Prostate gland (tissue), 2 donors: ENCODE measurements around the gene PPARA. TPM values are rescaled to one million over a fixed set of nuclear protein-coding genes. Genes with fewer than 3 reads are reported as not detected.
A peak's percentile ranks its signal among the peaks of the same experiment; 100 is the strongest.
"Not testable (repeated sequence)": the region's sequence is repeated elsewhere in the genome, so short reads cannot be mapped to it uniquely, and the experiment has no call there.

Source experiments
- DNase-seq: peaks from one replicate; pipeline ENCODE4 v3.0.0-alpha.2; 2019; ENCODE audit warnings: low spot score
- H3K27ac ChIP-seq, 2 donors: fragments of 200-600 bp; sonication (generic); 2 replicates each; pipeline ENCODE4 v1.5.1; 2017 to 2019
- H3K27me3 ChIP-seq: fragments of 200-600 bp; sonication (generic); replicated peaks from 2 replicates; pipeline ENCODE4 v1.5.1; 2019; ENCODE audit not compliant: insufficient read depth
- H3K36me3 ChIP-seq, 2 donors: fragments of 200-600 bp; sonication (generic); 1 replicate in 1 of 2; 2 replicates in 1 of 2; pipeline versions ENCODE4 v1.5.1 to v1.8.1; 2017 to 2019
- H3K4me1 ChIP-seq: fragments of 200-600 bp; sonication (generic); replicated peaks from 2 replicates; pipeline ENCODE4 v1.5.1; 2019
- H3K4me3 ChIP-seq, 2 donors: fragments of 200-600 bp; sonication (generic); 2 replicates each; pipeline ENCODE4 v1.5.1; 2017 to 2019
- H3K9me3 ChIP-seq: fragments of 200-600 bp; sonication (generic); 2 replicates; pipeline ENCODE4 v1.5.1; 2017
- POLR2A ChIP-seq: fragments of 450-650 bp; IDR thresholded peaks from one replicate; pipeline ENCODE4 v1.6.1; 2016; ENCODE audit warnings: antibody characterized with exemption, mild to moderate bottlenecking
- POLR2AphosphoS5 ChIP-seq: sonication (generic); formaldehyde crosslinking; IDR thresholded peaks from one replicate; pipeline ENCODE4 v1.6.1; 2017; ENCODE audit warnings: antibody characterized with exemption
- WGBS: methylation state at CpG from one replicate; pipeline ENCODE4 v1.1.5; 2018; 5-methylcytosine and 5-hydroxymethylcytosine counted together
- intact Hi-C: fragments of 100-400 bp; cut with DNase I; formaldehyde crosslinking; loops from one replicate; pipeline ENCODE4 v1.14.2; 2022
- total RNA-seq, 2 donors: library from RNA; depleted of rRNA; stranded (reverse); fragments of >200 nt; gene quantifications; one replicate each; pipeline ENCODE4 v1.1.0, GENCODE V29; 2016
- TF ChIP-seq, protein P1 (sequence below), 4 experiments: fragments of 200-600 bp in 2 of 4; fragments of 450-650 bp in 2 of 4; sonication (generic) in 2 of 4; IDR thresholded peaks; 1 replicate in 3 of 4; 2 replicates in 1 of 4; pipeline ENCODE4 v1.5.1; 2016 to 2019; ENCODE audit warnings: antibody characterized with exemption in 4 of 4, mild to moderate bottlenecking in 2 of 4, moderate library complexity in 2 of 4

Gene PPARA
- total RNA-seq, 2 donors from 2014 or later = 21.2 to 27.3 TPM

DNA sequence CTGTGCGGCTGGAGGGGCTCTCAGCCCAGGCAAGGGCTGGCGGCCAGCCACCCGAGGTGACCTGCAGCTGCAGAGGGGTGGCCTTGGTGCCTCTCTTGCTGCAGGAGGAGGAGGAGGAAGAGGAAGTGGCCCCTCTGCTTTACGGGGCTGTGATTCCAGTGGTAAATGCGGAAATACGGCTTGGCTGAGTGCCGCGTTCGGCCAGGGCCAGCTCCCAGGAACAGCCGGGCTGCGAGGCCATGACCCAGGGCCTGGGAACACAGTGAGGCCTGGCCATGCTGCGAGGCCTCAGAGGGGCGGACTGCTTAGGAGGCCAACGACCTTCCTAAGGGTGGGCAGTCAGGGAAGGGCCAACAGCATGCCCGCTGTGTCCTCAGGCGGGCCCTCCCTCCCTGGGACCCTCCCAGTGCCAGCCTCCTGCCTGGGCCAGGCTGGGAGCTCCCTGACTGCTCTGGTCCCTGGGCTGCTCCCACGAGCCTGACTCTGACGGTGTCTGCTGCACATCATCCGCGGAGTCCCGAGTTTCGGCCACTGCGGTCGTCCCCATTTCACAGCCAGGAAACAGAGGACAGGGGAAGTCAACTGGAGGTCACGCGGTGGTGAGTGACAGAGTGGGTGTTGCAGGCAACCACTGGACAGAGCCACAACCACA is 20.8 kb upstream of the PPARA start:
- Histone ChIP-seq H3K27ac (peak overlapping the region in 1 of 2 donors; percentile 44), H3K9me3 (no peaks in the 10 kb centered on the region), H3K4me1 (no peaks in the 10 kb centered on the region), H3K27me3 (no peaks in the 10 kb centered on the region), H3K36me3 (no peaks in the 10 kb centered on the region), H3K4me3 (no peak overlapping the region)
- WGBS = 71% methylated on average over 26 of the region's 26 CpGs
- intact Hi-C loops = no loop called here
- DNase-seq = no peak
- TF ChIP-seq POLR2AphosphoS5 (no peak), POLR2A (no peak)
- TF ChIP-seq, protein P1, sequence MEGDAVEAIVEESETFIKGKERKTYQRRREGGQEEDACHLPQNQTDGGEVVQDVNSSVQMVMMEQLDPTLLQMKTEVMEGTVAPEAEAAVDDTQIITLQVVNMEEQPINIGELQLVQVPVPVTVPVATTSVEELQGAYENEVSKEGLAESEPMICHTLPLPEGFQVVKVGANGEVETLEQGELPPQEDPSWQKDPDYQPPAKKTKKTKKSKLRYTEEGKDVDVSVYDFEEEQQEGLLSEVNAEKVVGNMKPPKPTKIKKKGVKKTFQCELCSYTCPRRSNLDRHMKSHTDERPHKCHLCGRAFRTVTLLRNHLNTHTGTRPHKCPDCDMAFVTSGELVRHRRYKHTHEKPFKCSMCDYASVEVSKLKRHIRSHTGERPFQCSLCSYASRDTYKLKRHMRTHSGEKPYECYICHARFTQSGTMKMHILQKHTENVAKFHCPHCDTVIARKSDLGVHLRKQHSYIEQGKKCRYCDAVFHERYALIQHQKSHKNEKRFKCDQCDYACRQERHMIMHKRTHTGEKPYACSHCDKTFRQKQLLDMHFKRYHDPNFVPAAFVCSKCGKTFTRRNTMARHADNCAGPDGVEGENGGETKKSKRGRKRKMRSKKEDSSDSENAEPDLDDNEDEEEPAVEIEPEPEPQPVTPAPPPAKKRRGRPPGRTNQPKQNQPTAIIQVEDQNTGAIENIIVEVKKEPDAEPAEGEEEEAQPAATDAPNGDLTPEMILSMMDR (IDR thresholded peaks at IDR 0.05) = no peak

DNA sequence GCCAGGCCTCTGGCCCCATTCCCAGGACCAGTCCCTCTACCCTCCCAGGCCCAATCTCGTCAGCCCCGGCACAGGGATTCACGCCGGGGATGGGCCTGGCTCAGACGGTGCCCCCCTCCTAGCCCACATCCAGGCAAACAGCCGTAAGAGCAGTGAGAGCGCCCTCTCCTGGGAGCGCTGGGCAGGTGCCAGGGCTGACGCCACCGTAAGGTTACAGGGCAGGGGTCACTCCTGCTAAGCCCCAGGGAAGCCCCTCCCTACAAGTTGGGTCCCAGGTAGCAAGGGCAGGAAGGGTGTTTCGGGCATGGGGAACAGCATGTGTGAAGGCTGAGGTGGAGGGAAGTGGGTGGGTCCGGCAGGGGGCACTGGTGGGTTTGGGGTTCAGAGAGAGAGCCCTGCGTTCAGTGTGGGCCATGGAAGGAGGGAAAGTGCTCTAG is 19.2 kb upstream of the PPARA start:
- 74% methylated on average over 13 of the region's 13 CpGs for WGBS
- H3K27ac ChIP-seq = no peak overlapping the region

DNA sequence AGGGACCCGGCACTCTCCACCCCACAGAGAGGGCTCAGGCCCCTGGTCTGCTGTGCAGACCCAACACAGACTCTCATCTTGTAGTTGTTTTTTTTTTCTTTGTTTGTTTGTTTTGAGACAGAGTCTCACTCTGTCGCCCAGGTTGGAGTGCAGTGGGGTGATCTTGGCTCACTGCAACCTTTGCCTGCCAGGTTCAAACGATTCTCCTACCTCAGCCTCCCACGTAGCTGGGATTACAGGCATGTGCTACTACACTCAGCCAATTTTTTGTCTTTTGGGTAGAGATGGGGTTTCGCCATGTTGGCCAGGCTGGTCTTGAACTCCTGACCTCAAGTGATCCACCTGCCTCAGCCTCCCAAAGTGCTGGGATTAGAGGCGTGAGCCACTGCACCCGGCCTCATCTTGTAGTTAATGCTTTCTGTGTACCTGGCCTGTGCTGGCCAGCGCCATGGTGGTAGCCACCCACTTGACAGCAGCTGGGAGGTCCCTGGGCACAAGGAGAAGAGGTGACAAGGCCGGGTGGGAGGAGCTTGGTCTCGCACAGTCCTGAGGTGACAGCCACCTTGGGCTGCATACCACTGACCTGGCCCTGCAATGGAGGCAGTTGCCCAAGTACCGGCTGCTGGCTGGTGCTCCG is 18.0 kb upstream of the PPARA start:
- WGBS = 89% methylated on average over 12 of the region's 12 CpGs
- H3K4me3 ChIP-seq, H3K4me1 ChIP-seq, H3K27ac ChIP-seq, H3K9me3 ChIP-seq, H3K27me3 ChIP-seq, H3K36me3 ChIP-seq, intact Hi-C loops, DNase-seq: not testable (repeated sequence)

More for the DNA sequence above, 19.2 kb upstream of the PPARA start:
- intact Hi-C loops = no loop called here
- H3K4me3 ChIP-seq = no peak overlapping the region
- no peaks in the 10 kb centered on the region for H3K27me3 ChIP-seq
- no peaks in the 10 kb centered on the region for H3K36me3 ChIP-seq
- no peaks in the 10 kb centered on the region for H3K4me1 ChIP-seq
- TF ChIP-seq, protein P1 (IDR thresholded peaks at IDR 0.05) = no peak
- no peak for TF ChIP-seq POLR2AphosphoS5
- TF ChIP-seq POLR2A = no peak
- DNase-seq = no peak
- no peaks in the 10 kb centered on the region for H3K9me3 ChIP-seq

DNA sequence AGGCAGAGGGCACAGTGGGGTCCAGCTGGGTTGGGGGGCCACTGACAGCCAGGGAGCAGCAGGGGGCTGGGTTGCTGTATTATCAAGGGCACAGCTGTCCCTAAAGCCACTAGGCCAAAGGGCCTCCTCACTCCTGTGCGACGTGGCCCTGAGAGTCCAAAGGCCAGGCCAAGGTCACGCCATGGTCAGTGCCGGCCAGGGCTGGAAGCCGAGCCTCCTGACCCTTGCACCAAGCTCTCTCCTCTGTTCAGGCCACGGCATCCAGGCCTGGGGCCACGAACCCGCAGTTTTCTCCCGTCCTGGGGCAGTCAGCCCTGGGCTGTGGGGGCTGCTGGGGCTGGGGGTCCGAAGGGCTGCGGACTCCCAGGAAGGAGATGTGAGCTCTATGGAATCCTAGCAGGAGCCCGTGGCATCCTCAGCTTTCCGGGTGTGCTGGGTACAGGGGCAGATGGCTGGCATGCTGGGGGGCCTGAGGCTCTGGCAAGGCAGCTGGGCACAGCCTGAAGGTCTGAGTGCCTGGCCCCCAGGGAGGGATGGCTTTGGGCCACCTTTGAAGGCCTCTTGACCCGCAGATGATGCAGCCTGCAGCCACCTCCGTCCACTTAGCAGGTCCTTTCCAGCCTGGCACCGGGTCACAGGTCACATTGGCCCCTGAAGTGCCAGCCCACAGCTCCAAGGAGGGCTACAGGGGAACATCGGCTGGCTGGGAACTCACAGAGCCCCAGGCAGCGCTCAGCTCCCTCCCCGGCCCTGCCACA is 17.3 kb upstream of the PPARA start:
- Histone ChIP-seq H3K27me3 (no peaks in the 10 kb centered on the region), H3K9me3 (no peaks in the 10 kb centered on the region), H3K36me3 (no peaks in the 10 kb centered on the region), H3K27ac (no peak overlapping the region), H3K4me3 (no peak overlapping the region), H3K4me1 (no peaks in the 10 kb centered on the region)
- no peak for DNase-seq
- intact Hi-C loops = no loop called here
- WGBS = 91% methylated on average over 19 of the region's 19 CpGs
- TF ChIP-seq, protein P1 (IDR thresholded peaks at IDR 0.05) = no peak
- no peak for TF ChIP-seq POLR2A
- no peak for TF ChIP-seq POLR2AphosphoS5

DNA sequence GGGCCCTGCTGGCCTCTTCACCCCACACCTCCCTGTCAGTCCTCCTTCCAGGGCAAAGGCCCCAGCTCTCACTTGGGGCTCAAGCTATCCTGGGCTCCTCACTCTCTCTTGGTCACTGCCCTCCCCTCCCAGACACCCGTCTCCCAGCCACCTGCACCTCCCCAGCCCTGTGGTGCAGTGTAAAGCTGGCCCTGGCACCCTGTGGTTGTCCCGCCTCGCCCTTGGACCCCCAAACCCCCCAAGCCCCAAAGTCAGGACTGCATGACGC is 16.8 kb upstream of the PPARA start:
- Histone ChIP-seq H3K4me1 (no peaks in the 10 kb centered on the region), H3K9me3 (no peaks in the 10 kb centered on the region), H3K36me3 (no peaks in the 10 kb centered on the region), H3K27me3 (no peaks in the 10 kb centered on the region), H3K4me3 (no peak overlapping the region), H3K27ac (no peak overlapping the region)
- no peak for DNase-seq
- intact Hi-C loops = no loop called here
- no peak for TF ChIP-seq POLR2A
- no peak for TF ChIP-seq POLR2AphosphoS5
- TF ChIP-seq, protein P1 (IDR thresholded peaks at IDR 0.05) = no peak
- WGBS = 100% methylated on average over 4 of the region's 4 CpGs
